Measurements from ENCODE around the gene NOC4L. TPM values are rescaled to one million over a fixed set of nuclear protein-coding genes. Genes with fewer than 3 reads are reported as not detected.

Gene NOC4L
- polyA plus RNA-seq, 1 of the 3 experiments (the other 2 are of a cell fraction) = 12.9 TPM

DNA sequence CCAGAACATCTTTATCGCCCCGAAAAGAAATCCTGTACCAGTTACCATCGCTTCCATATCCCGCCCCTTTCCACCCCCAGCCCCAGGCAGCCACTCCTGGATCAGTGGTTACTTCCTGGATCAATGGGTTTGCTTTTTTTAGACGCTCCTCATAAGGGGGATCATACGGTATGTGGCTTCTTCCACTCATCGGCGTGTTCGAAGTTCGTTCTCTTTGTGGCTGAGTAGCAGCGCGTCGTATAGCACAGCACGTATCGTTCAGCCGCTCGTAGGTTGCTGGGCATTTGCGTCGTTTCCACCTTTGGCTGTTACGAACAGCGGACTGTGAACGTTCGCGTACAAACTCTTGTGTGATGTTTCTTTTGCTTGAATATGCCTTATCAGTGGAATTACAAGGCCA, 1.8 kb downstream of the NOC4L start:
- no peak for TF ChIP-seq EP300 (IDR thresholded peaks at IDR 0.05; ENCODE audit: borderline replicate concordance in 1 of 2, low read depth in 1 of 2, low read length in 1 of 2)
- no peak for TF ChIP-seq RXRA (IDR thresholded peaks at IDR 0.05; ENCODE audit: borderline replicate concordance, low read depth)
- no peak for TF ChIP-seq TEAD4 (IDR thresholded peaks at IDR 0.05; ENCODE audit: borderline replicate concordance, insufficient read depth)
- no peak for TF ChIP-seq RFX5 (IDR thresholded peaks at IDR 0.05; ENCODE audit: low read length)
- TF ChIP-seq FOSL2 (IDR thresholded peaks at IDR 0.05; ENCODE audit: borderline replicate concordance, low read depth) = no peak
- TF ChIP-seq ELF1 (IDR thresholded peaks at IDR 0.05) = no peak
- no peak for TF ChIP-seq POLR2AphosphoS5 (IDR thresholded peaks at IDR 0.05; ENCODE audit: low read depth, low read length)
- TF ChIP-seq, protein P1, sequence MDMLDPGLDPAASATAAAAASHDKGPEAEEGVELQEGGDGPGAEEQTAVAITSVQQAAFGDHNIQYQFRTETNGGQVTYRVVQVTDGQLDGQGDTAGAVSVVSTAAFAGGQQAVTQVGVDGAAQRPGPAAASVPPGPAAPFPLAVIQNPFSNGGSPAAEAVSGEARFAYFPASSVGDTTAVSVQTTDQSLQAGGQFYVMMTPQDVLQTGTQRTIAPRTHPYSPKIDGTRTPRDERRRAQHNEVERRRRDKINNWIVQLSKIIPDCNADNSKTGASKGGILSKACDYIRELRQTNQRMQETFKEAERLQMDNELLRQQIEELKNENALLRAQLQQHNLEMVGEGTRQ (IDR thresholded peaks at IDR 0.05; ENCODE audit: borderline replicate concordance, low read depth, low read length) = no peak
- TF ChIP-seq, protein P2, sequence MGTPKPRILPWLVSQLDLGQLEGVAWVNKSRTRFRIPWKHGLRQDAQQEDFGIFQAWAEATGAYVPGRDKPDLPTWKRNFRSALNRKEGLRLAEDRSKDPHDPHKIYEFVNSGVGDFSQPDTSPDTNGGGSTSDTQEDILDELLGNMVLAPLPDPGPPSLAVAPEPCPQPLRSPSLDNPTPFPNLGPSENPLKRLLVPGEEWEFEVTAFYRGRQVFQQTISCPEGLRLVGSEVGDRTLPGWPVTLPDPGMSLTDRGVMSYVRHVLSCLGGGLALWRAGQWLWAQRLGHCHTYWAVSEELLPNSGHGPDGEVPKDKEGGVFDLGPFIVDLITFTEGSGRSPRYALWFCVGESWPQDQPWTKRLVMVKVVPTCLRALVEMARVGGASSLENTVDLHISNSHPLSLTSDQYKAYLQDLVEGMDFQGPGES (IDR thresholded peaks at IDR 0.05; ENCODE audit: low read depth, low read length) = no peak
- TF ChIP-seq, protein P3, sequence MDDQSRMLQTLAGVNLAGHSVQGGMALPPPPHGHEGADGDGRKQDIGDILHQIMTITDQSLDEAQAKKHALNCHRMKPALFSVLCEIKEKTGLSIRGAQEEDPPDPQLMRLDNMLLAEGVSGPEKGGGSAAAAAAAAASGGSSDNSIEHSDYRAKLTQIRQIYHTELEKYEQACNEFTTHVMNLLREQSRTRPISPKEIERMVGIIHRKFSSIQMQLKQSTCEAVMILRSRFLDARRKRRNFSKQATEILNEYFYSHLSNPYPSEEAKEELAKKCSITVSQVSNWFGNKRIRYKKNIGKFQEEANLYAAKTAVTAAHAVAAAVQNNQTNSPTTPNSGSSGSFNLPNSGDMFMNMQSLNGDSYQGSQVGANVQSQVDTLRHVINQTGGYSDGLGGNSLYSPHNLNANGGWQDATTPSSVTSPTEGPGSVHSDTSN (IDR thresholded peaks at IDR 0.05) = no peak
- TF ChIP-seq, protein P4, sequence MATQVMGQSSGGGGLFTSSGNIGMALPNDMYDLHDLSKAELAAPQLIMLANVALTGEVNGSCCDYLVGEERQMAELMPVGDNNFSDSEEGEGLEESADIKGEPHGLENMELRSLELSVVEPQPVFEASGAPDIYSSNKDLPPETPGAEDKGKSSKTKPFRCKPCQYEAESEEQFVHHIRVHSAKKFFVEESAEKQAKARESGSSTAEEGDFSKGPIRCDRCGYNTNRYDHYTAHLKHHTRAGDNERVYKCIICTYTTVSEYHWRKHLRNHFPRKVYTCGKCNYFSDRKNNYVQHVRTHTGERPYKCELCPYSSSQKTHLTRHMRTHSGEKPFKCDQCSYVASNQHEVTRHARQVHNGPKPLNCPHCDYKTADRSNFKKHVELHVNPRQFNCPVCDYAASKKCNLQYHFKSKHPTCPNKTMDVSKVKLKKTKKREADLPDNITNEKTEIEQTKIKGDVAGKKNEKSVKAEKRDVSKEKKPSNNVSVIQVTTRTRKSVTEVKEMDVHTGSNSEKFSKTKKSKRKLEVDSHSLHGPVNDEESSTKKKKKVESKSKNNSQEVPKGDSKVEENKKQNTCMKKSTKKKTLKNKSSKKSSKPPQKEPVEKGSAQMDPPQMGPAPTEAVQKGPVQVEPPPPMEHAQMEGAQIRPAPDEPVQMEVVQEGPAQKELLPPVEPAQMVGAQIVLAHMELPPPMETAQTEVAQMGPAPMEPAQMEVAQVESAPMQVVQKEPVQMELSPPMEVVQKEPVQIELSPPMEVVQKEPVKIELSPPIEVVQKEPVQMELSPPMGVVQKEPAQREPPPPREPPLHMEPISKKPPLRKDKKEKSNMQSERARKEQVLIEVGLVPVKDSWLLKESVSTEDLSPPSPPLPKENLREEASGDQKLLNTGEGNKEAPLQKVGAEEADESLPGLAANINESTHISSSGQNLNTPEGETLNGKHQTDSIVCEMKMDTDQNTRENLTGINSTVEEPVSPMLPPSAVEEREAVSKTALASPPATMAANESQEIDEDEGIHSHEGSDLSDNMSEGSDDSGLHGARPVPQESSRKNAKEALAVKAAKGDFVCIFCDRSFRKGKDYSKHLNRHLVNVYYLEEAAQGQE (IDR thresholded peaks at IDR 0.05; ENCODE audit: low read depth, low read length) = no peak
- no peak for TF ChIP-seq GABPA (IDR thresholded peaks at IDR 0.05; ENCODE audit: low read depth)
- no peak for TF ChIP-seq RAD21 (IDR thresholded peaks at IDR 0.05; ENCODE audit: low read length)
- TF ChIP-seq, protein P5, sequence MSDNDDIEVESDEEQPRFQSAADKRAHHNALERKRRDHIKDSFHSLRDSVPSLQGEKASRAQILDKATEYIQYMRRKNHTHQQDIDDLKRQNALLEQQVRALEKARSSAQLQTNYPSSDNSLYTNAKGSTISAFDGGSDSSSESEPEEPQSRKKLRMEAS (IDR thresholded peaks at IDR 0.05; ENCODE audit: low read depth) = no peak
- ChIA-PET POLR2A (interaction anchor here (1.1 kb wide), 1 partner anchor 14 kb away, joined by 3 read pairs; no protein-coding TSS in a partner anchor), CTCF (interaction anchor here (0.6 to 1.8 kb wide), 4 partner anchors 8 to 310 kb away, joined by 3 to 5 read pairs (median 4); no protein-coding TSS in a partner anchor)
- Histone ChIP-seq H3K79me2 (ENCODE audit: insufficient read depth) (peaks cover 44% of the 10 kb centered on the region), H3F3A (replicated peaks; ENCODE audit: insufficient read depth) (no peaks in the 10 kb centered on the region), H3K9me2 (no peaks in the 10 kb centered on the region), H3K27ac (ENCODE audit: low read depth in 2 of 2, low read length in 1 of 2) (no peak overlapping the region), H3K27me3 (ENCODE audit: insufficient read depth) (no peaks in the 10 kb centered on the region), H3K9ac (no peak overlapping the region), H3K4me2 (no peak overlapping the region; the same call in 1 of the 2 replicates), H3K36me3 (replicated peaks in 1 of 2; ENCODE audit: control insufficient read depth in 1 of 2, insufficient read depth in 2 of 2, low read length in 1 of 2) (peaks cover 2 to 29% of the 10 kb centered on the region in 2 experiments), H2AFZ (ENCODE audit: low read depth) (no peak overlapping the region), H3K4me3 (ENCODE audit: low read depth in 2 of 2, low read length in 1 of 2) (no peak overlapping the region), H4K20me1 (ENCODE audit: insufficient read depth) (no peaks in the 10 kb centered on the region), H3K4me1 (ENCODE audit: control insufficient read depth in 1 of 2, insufficient read depth in 2 of 2, low read depth in 1 of 2, low read length in 1 of 2) (peaks cover 0 to 22% of the 10 kb centered on the region in 2 experiments; a peak in 1 of 4 replicates), H3K9me3 (no peaks in the 10 kb centered on the region)
- WGBS (ENCODE audit: low lambda C conversion rate) = 96% methylated on average over 24 of the region's 24 CpGs
- DNase-seq = no peak

All from SK-N-SH (cell line).